ENCODE data around the gene MADD. TPM values are rescaled to one million over a fixed set of nuclear protein-coding genes. Genes with fewer than 3 reads are reported as not detected.

MADD gene
- total RNA-seq, 2 experiments from 2014 or later, result 161 to 178 TPM

DNA sequence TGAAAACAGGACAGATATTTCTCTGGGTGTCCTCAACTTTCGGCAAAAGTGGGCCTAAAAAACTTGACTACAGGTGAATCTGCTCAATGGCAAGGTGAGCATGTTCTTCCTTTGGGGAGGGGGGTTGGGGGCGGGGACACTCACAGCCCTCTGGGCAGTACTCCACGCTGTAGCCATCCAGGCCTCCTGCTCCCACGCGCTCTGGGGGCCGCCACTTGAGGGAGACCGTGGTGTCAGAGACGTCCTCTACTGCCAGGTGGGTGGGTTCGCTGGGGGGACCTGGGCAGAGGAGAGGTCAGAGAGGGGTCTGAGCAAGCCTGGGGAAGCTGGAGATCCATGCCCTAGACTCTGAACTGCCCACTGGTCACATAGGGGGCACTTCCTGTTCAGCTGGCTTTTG is 65.8 kb downstream of the MADD start:
- no peaks in the 10 kb centered on the region for H3K9me3 Mint-ChIP-seq
- Histone ChIP-seq H3K36me3 (ENCODE audit: insufficient read depth, low read length) (no peaks in the 10 kb centered on the region), H3K4me3 (ENCODE audit: low read length) (no peak overlapping the region), H3K4me1 (ENCODE audit: insufficient read depth, low read length) (no peaks in the 10 kb centered on the region), H3K27ac (ENCODE audit: low read depth in 1 of 2, low read length in 2 of 2) (no peak overlapping the region), H3K9me3 (ENCODE audit: control insufficient read depth in 1 of 2, insufficient read depth in 1 of 2, low read length in 2 of 2) (no peaks in the 10 kb centered on the region), H3K27me3 (ENCODE audit: control insufficient read depth in 1 of 2, insufficient read depth in 2 of 2, low read length in 2 of 2) (no peaks in the 10 kb centered on the region)
- DNase-seq (no peak), ATAC-seq (ENCODE audit: poor library complexity) (no peak)
- H3K27ac Mint-ChIP-seq, result no peak overlapping the region
- H3K4me3 Mint-ChIP-seq, result no peak overlapping the region
- no peaks in the 10 kb centered on the region for H3K27me3 Mint-ChIP-seq
- TF ChIP-seq, protein P1, sequence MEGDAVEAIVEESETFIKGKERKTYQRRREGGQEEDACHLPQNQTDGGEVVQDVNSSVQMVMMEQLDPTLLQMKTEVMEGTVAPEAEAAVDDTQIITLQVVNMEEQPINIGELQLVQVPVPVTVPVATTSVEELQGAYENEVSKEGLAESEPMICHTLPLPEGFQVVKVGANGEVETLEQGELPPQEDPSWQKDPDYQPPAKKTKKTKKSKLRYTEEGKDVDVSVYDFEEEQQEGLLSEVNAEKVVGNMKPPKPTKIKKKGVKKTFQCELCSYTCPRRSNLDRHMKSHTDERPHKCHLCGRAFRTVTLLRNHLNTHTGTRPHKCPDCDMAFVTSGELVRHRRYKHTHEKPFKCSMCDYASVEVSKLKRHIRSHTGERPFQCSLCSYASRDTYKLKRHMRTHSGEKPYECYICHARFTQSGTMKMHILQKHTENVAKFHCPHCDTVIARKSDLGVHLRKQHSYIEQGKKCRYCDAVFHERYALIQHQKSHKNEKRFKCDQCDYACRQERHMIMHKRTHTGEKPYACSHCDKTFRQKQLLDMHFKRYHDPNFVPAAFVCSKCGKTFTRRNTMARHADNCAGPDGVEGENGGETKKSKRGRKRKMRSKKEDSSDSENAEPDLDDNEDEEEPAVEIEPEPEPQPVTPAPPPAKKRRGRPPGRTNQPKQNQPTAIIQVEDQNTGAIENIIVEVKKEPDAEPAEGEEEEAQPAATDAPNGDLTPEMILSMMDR (IDR thresholded peaks at IDR 0.05), result no peak
- intact Hi-C loops (cut with DNase I, micrococcal nuclease), result no loop called here
- ChIA-PET CTCF (no interaction called here), POLR2A (no interaction called here)
- H3K36me3 Mint-ChIP-seq (ENCODE audit: low read depth), result peaks cover 6% of the 10 kb centered on the region
- H3K4me1 Mint-ChIP-seq (ENCODE audit: low read depth), result no peaks in the 10 kb centered on the region

DNA sequence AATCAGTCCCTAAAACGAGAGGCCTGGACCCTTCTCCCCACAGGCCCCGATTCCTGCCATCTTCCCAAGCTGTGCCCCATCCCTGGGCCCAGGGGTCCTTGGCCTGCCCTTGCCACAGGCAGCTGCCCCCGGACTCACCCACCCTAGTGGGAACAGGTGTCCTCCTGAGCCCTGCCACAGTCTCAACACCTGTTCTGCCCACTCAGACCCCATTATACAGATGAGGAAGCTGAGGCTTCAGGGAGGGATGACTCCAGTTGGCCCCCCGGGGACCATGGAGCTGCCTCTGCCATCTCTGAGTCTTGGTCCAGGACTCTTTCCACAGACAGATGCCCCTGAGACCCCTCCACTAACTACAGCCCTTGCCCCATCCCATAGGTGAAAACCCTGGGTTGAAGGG is 66.7 kb downstream of the MADD start:
- Mint-ChIP-seq H3K4me1 (ENCODE audit: low read depth) (no peaks in the 10 kb centered on the region), H3K36me3 (ENCODE audit: low read depth) (no peaks in the 10 kb centered on the region), H3K27me3 (no peaks in the 10 kb centered on the region), H3K9me3 (no peaks in the 10 kb centered on the region), H3K27ac (no peak overlapping the region), H3K4me3 (no peak overlapping the region)
- H3K9me3 ChIP-seq (ENCODE audit: control insufficient read depth in 1 of 2, insufficient read depth in 1 of 2, low read length in 2 of 2), result no peaks in the 10 kb centered on the region
- H3K27me3 ChIP-seq (ENCODE audit: control insufficient read depth in 1 of 2, insufficient read depth in 2 of 2, low read length in 2 of 2), result no peaks in the 10 kb centered on the region
- no peaks in the 10 kb centered on the region for H3K36me3 ChIP-seq (ENCODE audit: insufficient read depth, low read length)
- DNase-seq (no peak), ATAC-seq (ENCODE audit: poor library complexity) (no peak)
- no peak overlapping the region for H3K4me3 ChIP-seq (ENCODE audit: low read length)
- TF ChIP-seq, protein P1 (IDR thresholded peaks at IDR 0.05), result no peak
- ChIA-PET CTCF (no interaction called here), POLR2A (no interaction called here)
- no peaks in the 10 kb centered on the region for H3K4me1 ChIP-seq (ENCODE audit: insufficient read depth, low read length)
- intact Hi-C loops (cut with DNase I, micrococcal nuclease), result no loop called here
- H3K27ac ChIP-seq (ENCODE audit: low read depth in 1 of 2, low read length in 2 of 2), result no peak overlapping the region

DNA sequence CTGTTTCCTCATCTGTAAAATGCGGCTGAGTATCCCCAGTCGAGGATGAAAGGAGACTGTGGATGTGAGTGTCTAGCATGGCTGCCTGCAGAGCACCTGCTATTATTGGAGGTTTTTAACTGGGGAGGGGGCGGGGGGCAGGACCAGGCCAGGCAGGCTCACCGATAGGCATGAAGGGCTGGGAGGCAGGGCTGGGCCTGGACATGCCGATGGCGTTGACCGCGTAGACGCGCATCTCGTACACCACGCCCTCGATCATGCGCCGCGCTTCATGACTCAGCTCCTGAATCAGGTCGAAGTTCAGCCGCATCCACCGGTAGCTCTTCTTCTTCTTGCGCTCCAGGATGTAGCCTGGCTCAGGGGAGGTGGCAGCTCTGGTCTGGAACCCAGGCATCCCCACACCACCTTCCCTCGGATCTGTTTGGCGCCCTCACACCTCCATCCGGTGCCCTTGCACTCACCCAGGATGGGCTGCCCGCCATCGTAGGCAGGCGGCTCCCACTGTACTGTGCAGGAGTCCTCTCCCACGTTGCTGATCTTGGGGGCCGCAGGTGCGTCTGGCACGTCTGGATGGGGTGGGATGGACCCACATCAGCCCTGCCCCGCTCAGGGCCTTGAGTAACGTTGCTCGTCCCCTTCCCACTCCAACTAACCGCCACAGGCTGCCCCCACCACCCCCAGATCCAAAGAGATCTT is 67.4 kb downstream of the MADD start:
- no peaks in the 10 kb centered on the region for H3K9me3 ChIP-seq (ENCODE audit: control insufficient read depth in 1 of 2, insufficient read depth in 1 of 2, low read length in 2 of 2)
- H3K27me3 ChIP-seq (ENCODE audit: control insufficient read depth in 1 of 2, insufficient read depth in 2 of 2, low read length in 2 of 2), result no peaks in the 10 kb centered on the region
- H3K36me3 ChIP-seq (ENCODE audit: insufficient read depth, low read length), result no peaks in the 10 kb centered on the region
- ChIA-PET POLR2A (no interaction called here), CTCF (no interaction called here)
- H3K4me3 Mint-ChIP-seq, result no peak overlapping the region
- H3K9me3 Mint-ChIP-seq, result no peaks in the 10 kb centered on the region
- no peak overlapping the region for H3K27ac ChIP-seq (ENCODE audit: low read depth in 1 of 2, low read length in 2 of 2)
- TF ChIP-seq, protein P1 (IDR thresholded peaks at IDR 0.05), result no peak
- ATAC-seq (ENCODE audit: poor library complexity), result no peak
- no peak overlapping the region for H3K4me3 ChIP-seq (ENCODE audit: low read length)
- H3K36me3 Mint-ChIP-seq (ENCODE audit: low read depth), result no peaks in the 10 kb centered on the region
- DNase-seq, result no peak
- no peak overlapping the region for H3K27ac Mint-ChIP-seq
- no peaks in the 10 kb centered on the region for H3K27me3 Mint-ChIP-seq
- no peaks in the 10 kb centered on the region for H3K4me1 Mint-ChIP-seq (ENCODE audit: low read depth)
- intact Hi-C loops (cut with DNase I, micrococcal nuclease), result no loop called here
- no peaks in the 10 kb centered on the region for H3K4me1 ChIP-seq (ENCODE audit: insufficient read depth, low read length)
